Measurements from ENCODE around the gene SLC35A2.

SLC35A2 gene

GRCh38 chrX:48942895-48943294, 31.4 kb upstream of the SLC35A2 start:
- Histone ChIP-seq H3K36me3 (ENCODE audit: control insufficient read depth, insufficient read depth, low read length) (no peaks in the 10 kb centered on the region), H3K27me3 (ENCODE audit: control insufficient read depth, insufficient read depth, low read length) (no peaks in the 10 kb centered on the region), H3K4me2 (ENCODE audit: low read length) (no peak overlapping the region), H2AFZ (no peak overlapping the region), H3K79me2 (peaks cover 48% of the 10 kb centered on the region), H3K4me1 (peaks cover 2% of the 10 kb centered on the region), H3K27ac (no peak overlapping the region), H3K9me3 (ENCODE audit: control insufficient read depth, low read length) (no peaks in the 10 kb centered on the region), H3K4me3 (ENCODE audit: low read depth, low read length) (no peak overlapping the region), H3K9ac (no peak overlapping the region)
- no peak for TF ChIP-seq CTCF (IDR thresholded peaks at IDR 0.05)

GRCh38 chrX:48940404-48940955, 29.0 kb upstream of the SLC35A2 start:
- Histone ChIP-seq H3K36me3 (ENCODE audit: control insufficient read depth, insufficient read depth, low read length) (no peaks in the 10 kb centered on the region), H3K79me2 (peaks cover 42% of the 10 kb centered on the region), H3K9me3 (ENCODE audit: control insufficient read depth, low read length) (no peaks in the 10 kb centered on the region), H3K27me3 (ENCODE audit: control insufficient read depth, insufficient read depth, low read length) (no peaks in the 10 kb centered on the region), H3K4me2 (ENCODE audit: low read length) (no peak overlapping the region), H2AFZ (no peak overlapping the region), H3K4me1 (peaks cover 2% of the 10 kb centered on the region), H3K9ac (no peak overlapping the region), H3K27ac (no peak overlapping the region), H3K4me3 (ENCODE audit: low read depth, low read length) (no peak overlapping the region)
- no peak for TF ChIP-seq CTCF (IDR thresholded peaks at IDR 0.05)

- Histone ChIP-seq H3K4me3 (ENCODE audit: low read depth, low read length) (no peak overlapping the region), H3K9ac (no peak overlapping the region), H3K4me1 (peaks cover 2% of the 10 kb centered on the region), H3K27ac (no peak overlapping the region), H3K27me3 (ENCODE audit: control insufficient read depth, insufficient read depth, low read length) (no peaks in the 10 kb centered on the region), H3K9me3 (ENCODE audit: control insufficient read depth, low read length) (no peaks in the 10 kb centered on the region), H3K79me2 (peaks cover 41% of the 10 kb centered on the region), H2AFZ (no peak overlapping the region), H3K36me3 (ENCODE audit: control insufficient read depth, insufficient read depth, low read length) (no peaks in the 10 kb centered on the region), H3K4me2 (ENCODE audit: low read length) (no peak overlapping the region)
- TF ChIP-seq CTCF (IDR thresholded peaks at IDR 0.05): no peak
Observed at GRCh38 chrX:48939524-48940228, 28.2 kb upstream of the SLC35A2 start.

GRCh38 chrX:48938721-48939425, 27.4 kb upstream of the SLC35A2 start:
- H3K9me3 ChIP-seq (ENCODE audit: control insufficient read depth, low read length): no peaks in the 10 kb centered on the region
- no peaks in the 10 kb centered on the region for H3K36me3 ChIP-seq (ENCODE audit: control insufficient read depth, insufficient read depth, low read length)
- no peak overlapping the region for H3K4me2 ChIP-seq (ENCODE audit: low read length)
- peaks cover 2% of the 10 kb centered on the region for H3K4me1 ChIP-seq
- H3K4me3 ChIP-seq (ENCODE audit: low read depth, low read length): no peak overlapping the region
- H3K27me3 ChIP-seq (ENCODE audit: control insufficient read depth, insufficient read depth, low read length): no peaks in the 10 kb centered on the region
- peaks cover 38% of the 10 kb centered on the region for H3K79me2 ChIP-seq
- no peak for TF ChIP-seq CTCF (IDR thresholded peaks at IDR 0.05)
- H3K27ac ChIP-seq: no peak overlapping the region
- no peak overlapping the region for H3K9ac ChIP-seq
- no peak overlapping the region for H2AFZ ChIP-seq
